Stimulated activated CD4-positive, alpha-beta T cell treated with anti-CD3 and anti-CD28 coated beads, TNF-alpha, amount 100 ng/mL, for 24 hours (primary cell): ENCODE data around the gene RCCD1.
A peak's percentile ranks its signal among the peaks of the same experiment; 100 is the strongest.
"Not testable (repeated sequence)": the region's sequence is repeated elsewhere in the genome, so short reads cannot be mapped to it uniquely, and the experiment has no call there.

Source experiments
- DNase-seq, 3 experiments: peaks; one replicate each; pipeline ENCODE4 v3.0.0-alpha.2; 2020; ENCODE audit warnings: low read depth in 3 of 3

The RCCD1 gene

DNA sequence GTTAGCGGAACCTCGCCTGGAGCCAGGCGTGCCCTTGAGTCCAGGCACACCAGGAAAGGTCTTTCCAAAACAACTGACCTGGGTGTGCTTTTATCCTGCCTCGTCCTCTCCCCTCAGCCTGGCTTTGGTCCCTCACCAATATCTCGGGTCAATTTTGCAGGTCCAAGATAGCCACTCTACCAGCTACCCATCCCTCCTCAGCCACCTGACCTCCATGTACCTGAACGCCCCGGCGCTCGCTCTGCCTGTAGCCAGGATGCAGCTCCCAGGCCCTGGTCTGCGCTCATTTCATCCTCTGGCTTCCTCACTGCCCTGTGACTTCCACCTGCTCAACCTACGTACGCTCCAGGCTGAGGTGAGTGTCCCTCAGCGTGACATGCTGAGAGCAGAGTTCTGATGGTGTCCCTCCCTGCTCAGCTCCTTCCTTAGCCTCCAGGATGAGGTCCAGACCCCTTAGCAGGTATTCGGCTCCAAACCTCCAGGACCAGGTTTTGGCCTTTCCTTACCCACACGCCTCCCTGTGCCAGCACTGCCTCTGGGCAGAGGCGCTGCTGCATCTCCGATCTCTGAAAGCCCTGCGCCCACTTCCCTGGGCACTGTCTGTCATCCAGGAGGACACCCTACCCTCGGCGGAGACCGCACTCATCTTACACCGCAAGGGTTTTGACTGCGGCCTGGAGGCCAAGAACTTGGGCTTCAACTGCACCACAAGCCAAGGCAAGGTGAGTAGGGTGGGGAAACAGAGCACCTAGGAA is 36.5 kb upstream of the RCCD1 start:
- no peak for DNase-seq

DNA sequence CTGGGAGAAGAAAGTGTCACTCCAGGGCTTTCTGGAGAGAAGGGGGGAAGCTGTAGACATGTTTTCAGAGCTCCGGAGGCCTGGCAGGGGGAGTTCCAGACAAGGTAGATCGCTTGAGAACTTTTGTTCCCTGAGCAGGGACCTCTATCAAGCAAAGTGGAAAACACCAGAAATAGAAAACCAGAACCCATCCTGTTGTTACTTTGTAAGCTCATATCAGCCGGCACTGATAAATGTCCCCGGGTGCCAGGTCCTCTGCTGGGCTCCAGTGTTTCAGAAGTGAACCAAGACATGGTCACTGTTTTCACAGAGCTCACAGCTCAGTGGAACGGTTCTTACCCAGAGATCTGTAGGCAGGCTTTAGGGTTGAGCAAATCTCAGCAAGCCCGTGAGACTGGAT is 35.8 kb upstream of the RCCD1 start:
- no peak for DNase-seq

DNA sequence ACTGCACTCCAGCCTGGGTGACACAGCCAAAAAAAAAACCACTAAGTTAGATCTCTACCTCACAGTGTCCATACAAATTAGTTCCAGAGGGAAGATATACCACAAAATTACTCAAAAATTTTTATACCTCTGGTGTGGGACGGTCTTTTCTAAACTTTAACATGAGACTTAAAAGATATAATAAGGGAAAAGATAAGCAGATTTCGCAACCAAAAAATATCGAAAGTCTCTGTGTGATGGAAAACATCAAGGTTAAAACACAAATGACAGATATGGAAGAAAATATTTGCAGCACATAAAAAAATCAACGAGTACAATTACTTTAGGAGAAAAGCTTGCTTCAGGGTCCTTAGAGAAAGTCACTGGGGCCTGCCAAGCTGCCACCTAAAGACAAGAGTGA is 32.8 kb upstream of the RCCD1 start:
- no peak for DNase-seq

DNA sequence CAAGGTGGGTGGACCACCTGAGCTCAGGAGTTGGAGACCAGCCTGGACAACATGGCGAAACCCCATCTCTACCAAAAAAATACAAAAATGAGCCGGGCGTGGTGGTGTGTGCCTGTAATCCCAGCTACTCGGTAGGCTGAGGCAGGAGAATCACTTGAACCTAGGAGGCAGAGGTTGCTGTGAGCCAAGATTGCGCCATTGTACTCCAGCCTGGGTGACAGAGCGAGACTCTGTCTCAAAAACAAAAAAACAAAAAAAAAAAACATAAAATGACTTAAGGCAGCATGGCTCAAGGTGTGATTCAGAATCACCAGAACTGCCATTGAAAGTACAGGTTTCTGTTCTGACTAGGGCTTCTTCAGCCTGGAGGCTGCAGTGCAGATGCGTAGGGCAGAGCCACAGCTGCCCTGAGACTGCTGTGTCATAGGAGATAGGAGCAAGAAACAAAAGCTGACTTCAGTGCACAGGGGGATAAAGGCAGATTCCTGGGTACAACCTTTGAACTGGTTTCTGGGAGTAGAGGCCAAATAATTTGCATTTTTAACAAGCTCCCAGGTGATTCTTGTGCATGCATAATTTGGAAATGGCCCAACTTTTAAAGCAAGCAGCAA is 31.9 kb upstream of the RCCD1 start:
- peak in 1 of 3 experiments; percentile 19 for DNase-seq

DNA sequence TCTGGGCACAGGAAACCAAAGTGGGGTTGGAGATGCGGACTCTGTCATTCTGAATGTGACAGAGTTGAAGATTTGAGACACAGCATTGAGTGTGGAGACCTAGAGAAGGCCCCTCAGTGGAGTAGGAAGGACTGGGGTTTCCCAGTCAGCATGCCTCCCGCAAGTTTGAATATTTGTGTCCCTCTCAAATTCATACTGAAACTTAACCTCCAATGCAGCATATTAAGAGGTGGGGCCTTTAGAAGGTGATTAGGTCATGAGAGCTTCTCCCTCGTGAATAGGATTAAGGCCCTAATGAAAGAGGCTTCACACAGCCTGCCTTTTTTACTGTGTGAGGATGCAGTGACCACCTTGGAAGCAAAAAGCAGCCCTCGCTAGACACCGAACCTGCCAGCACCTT is 30.3 kb upstream of the RCCD1 start:
- DNase-seq: no peak

DNA sequence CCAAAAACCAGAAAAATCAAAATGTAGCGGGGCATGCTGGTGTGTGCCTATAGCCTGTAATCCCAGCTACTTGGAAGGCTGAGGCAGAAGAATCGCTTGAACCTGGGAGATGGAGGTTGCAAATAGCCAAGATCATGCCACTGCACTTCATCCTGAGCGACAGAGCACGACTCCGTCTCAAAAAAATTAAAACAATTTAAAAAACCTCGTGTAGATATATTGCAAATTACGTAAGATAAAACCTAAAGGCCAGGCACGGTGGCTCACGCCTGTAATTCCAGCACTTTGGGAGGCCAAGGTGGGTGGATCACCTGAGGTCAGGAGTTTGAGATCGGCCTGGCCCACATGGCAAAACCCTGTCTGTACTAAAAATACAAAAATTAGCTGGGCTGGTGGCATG is 27.9 kb upstream of the RCCD1 start:
- not testable (repeated sequence) for DNase-seq

DNA sequence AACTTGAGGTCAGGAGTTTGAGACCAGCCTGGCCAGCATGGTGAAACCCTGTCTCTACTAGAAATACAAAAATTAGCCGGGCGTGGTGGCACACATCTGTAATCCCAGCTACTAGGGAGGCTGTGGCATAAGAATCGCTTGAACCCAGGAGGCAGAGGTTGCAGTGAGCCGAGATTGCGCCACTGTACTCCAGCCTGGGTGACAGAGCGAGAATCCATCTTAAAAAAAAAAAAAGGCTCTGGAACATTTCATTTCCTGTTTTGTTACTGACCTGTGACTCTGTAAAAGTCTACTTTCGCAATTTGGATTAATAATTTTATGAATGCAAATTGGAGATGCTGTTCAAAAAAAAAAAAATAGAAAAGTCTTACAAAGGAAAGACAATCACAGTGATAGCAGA is 26.6 kb upstream of the RCCD1 start:
- DNase-seq: not testable (repeated sequence)

DNA sequence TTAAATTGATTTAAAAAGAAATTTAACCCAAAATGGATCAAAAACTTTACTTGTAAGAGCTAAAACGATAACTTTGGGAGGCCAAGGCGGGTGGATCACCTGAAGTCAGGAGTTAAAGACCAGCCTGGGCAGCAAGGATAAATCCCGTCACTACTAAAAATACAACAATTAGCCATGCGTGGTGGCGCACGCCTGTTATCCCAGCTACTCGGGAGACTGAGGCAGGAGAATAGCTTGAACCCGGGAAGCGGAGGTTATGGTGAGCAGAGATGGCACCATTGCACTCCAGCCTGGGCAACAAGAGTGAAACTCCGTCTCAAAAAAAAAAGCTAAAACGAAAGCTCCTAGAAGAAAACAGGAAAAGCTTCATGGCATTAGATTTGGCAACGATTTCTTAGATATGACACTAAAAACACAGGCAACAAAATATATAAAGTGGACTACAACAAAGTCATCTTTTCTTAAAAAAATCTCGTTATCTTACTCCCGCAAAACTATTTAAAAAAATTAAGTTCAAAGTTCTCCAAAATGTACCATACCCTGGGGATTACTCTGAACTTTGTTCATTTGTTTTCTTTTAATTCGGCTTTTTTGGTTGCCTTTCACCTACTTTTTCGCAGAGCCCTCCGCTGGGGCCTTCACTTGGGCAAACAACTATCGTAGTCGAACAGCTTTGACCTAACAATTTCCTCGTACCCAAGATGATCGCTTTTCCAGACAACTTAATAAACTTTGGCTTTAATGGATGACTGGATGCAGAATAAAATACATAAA is 25.3 kb upstream of the RCCD1 start:
- DNase-seq: no peak

DNA sequence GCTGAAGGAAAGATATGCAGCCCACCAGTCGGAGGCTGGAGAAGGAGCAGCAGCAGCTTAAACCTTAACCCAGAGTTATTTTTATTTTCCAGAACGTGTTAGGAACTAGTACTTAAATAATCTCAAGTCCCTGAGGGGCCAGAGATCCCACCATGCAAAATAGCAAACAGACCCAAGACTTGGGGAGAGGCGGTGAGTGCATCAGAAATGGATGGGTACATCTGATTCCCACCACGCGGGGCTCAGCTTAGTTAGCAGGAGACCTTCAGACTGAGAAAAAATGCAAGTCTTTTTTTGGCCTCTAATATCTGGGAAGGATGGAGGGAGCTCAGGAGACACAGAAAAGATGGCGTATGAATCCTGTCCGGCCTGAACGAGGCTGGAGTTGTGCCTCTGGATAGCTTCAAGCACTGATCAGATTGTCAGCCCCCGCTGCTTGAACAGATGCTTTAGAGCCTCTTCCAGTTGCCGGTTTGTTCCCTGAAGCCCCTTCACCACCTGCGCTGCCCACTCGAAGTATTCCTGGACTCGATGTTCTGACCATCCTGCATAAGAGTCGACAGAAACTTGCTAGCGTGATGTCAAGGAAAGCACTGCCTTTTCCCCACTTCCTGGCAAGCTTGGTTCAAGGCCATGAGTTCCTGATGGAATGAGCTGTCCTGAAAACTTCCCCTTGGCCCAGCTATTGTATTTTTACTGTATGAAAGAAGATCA is 23.7 kb upstream of the RCCD1 start:
- DNase-seq: no peak

DNA sequence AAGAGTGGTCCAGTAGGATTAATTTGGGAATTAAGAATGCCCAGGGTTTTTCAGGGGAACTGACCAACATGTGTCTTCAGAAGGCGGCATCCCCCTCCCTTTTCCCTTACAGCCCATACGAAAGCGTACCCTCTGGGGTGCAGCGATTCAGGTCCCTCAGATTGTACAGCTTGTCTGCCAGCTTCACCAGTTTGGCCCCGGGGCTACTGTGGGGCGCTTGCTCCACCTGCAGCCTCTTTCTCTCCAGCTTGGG is 23.2 kb upstream of the RCCD1 start:
- DNase-seq: no peak

DNA sequence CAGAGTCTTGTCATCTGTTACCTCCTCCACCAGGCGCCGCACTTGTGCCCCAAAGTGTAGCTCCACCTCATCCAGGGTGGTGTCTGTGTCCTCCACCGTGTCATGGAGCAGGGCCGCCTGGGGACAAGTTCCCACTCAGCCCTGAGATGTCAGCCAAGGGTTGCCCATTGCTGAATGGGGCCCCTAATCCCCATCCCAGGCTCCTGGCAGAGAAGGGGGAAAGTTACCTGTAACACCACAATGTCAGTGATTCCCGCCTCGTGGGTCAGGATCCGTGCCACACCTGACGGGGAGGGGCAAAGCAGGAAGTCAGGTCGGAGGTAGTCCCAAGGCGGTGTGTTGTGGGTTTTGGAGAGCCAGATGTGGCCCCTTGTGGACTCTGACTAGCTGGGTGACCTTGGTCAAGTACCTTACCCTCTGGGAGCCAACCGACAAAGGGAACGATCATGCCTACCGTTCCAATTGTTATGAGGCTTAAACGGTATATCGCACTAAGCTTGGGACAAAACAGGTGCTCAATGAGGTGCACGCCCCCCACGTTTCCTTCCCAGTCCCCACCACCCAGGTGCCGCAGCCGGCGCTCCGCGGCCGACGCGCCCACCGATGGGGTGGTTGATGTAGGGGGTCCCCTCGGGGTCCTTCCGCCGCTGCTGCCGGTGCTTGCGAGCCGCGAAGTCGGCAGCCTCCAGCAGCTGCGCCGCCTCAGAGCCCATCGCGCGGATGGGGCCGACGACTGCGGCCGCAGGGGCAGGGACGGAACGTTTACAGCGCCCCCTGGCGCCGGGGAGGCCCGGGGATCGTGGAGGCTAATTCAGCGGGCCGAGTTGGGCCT is 22.6 kb upstream of the RCCD1 start, which contains the start of gene HDDC3:
TSS of gene HDDC3 (minus strand) at position 722 of the 832 bp plus-strand sequence. CDS start at position 713, 9 bp downstream.
- peak; percentile 85 to 90 (median 87) for DNase-seq

DNA sequence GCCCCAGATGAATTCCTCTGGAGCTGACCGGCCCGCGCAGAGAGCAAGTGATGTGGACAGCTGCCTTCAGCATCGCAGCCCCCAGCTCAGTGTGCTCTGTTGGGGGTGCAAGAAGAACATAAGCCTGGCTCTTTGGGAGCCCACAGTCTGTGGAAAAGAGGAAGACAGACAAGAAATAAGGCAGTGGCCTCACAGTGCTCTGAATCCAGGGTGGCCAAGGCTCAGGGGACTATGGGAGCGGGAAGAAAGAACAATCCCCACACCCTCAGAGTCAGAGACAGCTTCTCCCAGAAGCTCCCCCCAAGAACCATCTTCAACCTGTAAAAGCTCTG is 22.1 kb upstream of the RCCD1 start:
- no peak for DNase-seq

DNA sequence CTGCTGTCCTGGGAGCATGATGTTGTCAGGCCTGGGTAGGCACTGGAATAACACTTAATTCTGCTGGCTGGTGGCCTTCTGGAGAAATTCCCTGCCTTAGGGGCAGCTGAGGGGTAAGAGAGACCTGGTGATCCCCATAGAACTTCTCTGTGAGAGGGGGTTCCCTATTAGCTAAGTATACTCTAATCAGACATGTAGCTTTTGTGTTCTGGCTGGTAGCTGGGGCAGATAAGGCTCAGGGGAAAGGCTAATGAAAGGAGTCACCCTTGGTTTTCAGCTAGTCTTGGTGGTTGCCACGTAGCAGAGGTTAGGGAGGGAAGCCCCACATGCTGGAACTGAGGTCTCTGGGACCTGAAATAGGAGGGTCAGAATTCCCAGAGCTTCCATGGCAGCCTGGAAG is 21.4 kb upstream of the RCCD1 start:
- no peak for DNase-seq

DNA sequence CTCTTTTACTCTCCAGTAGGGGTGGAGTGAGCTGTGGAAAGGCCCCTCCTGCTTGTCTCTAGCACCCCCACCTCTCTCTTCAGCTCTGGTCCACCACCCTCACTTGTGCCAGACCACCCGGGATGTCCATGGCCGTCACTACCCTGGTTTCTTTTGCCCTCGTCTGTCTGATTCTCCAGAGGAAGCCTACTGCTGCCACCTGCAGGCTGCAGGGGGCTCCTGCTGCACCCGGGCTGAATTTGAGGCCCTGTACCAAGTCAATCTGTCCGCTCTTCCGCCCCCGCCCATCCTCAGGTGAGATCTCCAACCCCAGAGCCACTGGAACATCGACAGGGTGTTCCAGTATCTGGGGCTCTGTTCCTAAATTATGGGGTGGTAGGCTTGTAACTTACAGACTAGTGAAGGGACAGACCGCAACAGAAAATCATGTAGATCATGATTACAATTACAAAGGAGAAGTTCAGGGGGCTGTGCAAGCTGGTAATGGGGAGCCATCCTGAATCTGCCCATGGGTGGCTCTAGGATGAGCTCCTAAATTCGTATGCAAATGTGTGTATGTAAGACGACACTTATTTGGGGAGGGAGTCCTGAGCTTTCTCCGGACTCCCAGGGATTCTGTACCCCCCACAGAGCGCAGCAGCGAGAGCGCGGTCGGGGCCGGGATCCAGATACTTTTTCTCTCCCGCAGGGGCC is 20.3 kb upstream of the RCCD1 start:
- peak; percentile 61 to 89 (median 68) for DNase-seq

DNA sequence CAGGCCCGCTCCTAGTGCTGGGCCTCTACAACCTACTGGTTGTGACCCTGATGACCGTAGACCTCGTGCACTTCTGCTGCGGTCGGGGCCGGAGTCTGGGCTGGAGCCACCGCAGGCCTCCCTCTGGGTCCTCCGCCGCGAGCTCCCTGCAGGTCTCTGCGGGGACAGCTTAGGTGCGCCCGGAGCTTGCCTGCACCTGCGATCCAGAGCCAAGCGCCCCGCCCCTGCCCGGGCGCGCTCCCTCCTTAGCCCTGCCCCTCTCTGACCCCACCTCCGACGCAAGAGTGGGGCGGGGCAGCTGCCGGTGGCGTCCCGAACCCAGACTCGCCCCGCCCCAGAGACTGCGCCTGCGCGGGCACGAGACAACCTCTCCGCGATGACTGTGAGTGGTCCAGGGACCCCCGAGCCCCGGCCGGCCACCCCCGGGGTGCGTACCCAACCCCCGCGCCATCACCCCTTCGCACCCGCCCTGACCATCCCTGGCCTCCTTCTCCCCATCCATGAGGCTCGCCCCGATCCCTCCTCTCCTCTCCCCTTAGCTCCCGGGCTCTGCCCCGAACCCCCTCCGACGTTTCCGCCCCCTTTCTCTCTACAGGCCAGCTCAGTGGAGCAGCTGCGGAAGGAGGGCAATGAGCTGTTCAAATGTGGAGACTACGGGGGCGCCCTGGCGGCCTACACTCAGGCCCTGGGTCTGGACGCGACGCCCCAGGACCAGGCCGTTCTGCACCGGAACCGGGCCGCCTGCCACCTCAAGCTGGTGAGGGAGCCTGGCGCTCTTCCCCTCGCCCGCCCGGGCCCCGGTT is 19.5 kb upstream of the RCCD1 start, which contains the start of gene UNC45A:
TSS of gene UNC45A (plus strand) at position 337 of the 803 bp plus-strand sequence. CDS start at position 377, 40 bp downstream.
- peak; percentile 87 to 96 (median 92) for DNase-seq

DNA sequence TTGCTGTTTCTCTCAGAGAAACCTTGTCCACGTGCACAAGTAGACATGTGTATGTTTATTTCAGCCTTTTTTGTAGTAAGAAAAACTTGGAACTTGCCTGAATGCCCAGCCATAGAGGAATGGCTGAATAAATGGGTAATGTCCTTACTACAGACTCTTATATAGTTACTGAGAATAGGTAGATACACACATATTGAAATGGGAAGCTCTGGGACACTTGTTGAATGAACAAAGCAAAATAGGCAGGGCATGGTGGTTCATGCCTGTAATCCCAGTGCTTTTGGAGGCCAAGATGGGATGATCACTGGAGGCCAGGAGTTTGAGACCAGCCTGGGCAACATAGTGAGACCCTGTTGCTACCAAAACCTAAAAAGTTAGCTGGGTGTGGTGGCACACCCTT is 17.9 kb upstream of the RCCD1 start:
- no peak for DNase-seq

DNA sequence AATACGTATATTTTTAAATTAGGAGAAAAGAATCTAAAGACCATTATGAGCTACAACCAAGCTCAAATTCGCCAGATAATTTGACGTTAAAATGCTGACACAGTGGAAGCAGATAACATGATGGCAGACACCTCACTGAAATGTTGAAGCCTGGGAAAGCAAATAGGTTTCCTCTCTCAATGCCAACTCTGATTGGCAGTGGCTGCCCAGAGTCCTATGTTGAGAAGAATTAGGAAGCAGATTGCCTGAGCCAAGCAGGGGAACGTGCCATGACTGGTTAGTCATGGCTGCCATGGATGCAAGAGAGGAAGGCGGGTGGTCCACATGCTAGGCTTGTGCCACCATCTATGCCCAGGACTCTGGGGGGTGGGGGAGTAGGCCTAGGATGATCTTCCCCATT is 16.4 kb upstream of the RCCD1 start:
- no peak for DNase-seq

DNA sequence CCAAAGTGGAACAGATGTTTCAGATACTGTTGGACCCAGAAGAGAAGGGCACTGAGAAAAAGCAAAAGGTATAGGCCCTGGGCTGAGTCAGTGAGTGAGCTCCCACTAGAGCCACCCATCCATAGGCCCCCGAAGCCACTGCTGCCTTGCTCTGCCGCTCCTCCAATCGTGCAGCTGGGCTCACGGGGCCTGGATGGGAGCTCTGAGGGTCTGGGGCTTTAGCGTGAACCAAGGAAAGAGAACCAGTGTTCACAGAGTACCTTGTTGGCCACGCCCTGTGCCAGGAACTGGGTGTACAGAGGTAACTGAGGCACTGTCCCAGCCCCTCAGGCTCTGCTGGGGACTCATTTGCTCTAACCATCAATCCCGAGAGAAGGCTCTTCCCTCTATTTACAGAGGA is 14.9 kb upstream of the RCCD1 start:
- DNase-seq: no peak

DNA sequence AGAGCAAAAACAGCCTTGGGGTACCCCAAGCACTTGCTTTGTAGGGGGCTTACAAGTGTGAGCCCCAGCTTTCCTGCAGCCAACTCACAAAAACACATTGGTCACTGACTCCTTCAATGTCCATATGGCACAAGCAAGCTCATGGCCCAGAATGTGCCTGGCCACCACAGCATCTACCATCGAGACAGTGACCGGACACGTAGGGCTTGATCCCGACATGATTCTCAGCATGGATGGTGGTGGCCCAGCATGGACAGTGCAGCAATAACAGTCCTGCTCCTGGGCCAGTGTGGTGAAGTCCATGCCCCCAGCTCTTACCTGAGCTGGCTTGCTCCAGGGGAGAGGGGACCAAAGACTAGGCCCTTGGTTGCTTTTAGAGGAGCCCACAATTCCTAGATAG is 13.6 kb upstream of the RCCD1 start:
- no peak for DNase-seq
